Thymus (tissue), 11 donors: ENCODE results near the gene CFAP99. TPM values are rescaled to one million over a fixed set of nuclear protein-coding genes. Genes with fewer than 3 reads are reported as not detected.
"Not testable (repeated sequence)": the region's sequence is repeated elsewhere in the genome, so short reads cannot be mapped to it uniquely, and the experiment has no call there.

Experiments used
- DNase-seq, 9 donors: peaks; one replicate each; pipeline ENCODE4 v3.0.0-alpha.2; 2013; ENCODE audit warnings: low spot score in 9 of 9, low read depth in 6 of 9, missing footprints in 1 of 9
- H3K27ac ChIP-seq, 2 donors: one replicate each; pipeline ENCODE4 v1.5.1; 2013; ENCODE audit warnings: control low read depth in 1 of 2, low read depth in 1 of 2, low read length in 1 of 2, mild to moderate bottlenecking in 1 of 2, moderate library complexity in 1 of 2
- H3K27me3 ChIP-seq, 2 donors: one replicate each; pipeline ENCODE4 v1.5.1; 2013; ENCODE audit warnings: low read length in 1 of 2; ENCODE audit not compliant: control insufficient read depth in 2 of 2, insufficient read depth in 1 of 2
- H3K36me3 ChIP-seq, 2 donors: one replicate each; pipeline ENCODE4 v1.5.1; 2013; ENCODE audit warnings: low read length in 1 of 2, mild to moderate bottlenecking in 1 of 2, moderate library complexity in 1 of 2; ENCODE audit not compliant: control insufficient read depth in 2 of 2, insufficient read depth in 2 of 2
- H3K4me1 ChIP-seq, 2 donors: one replicate each; pipeline ENCODE4 v1.5.1; 2013; ENCODE audit warnings: low read length in 2 of 2; ENCODE audit not compliant: control insufficient read depth in 2 of 2, insufficient read depth in 2 of 2
- H3K4me3 ChIP-seq, 2 donors: one replicate each; pipeline ENCODE4 v1.5.1; 2013; ENCODE audit warnings: low read length in 2 of 2, control low read depth in 1 of 2, mild to moderate bottlenecking in 1 of 2
- H3K9me3 ChIP-seq, 2 donors: one replicate each; pipeline ENCODE4 v1.5.1; 2013; ENCODE audit warnings: low read length in 1 of 2, mild to moderate bottlenecking in 1 of 2; ENCODE audit not compliant: control insufficient read depth in 2 of 2, insufficient read depth in 1 of 2
- WGBS: extraction: QIAGEN DNeasy Blood & Tissue Kit; methylation state at CpG from one replicate; pipeline ENCODE4 v1.1.7; 2013; 5-methylcytosine and 5-hydroxymethylcytosine counted together
- polyA plus RNA-seq: library from polyadenylated mRNA; stranded (reverse); fragments of 200-250 nt; gene quantifications from one replicate; pipeline ENCODE4 v1.2.3, GENCODE V29; 2013
- total RNA-seq: library from RNA; stranded (reverse); fragments of 120-200 nt; gene quantifications from one replicate; pipeline ENCODE4 v1.2.4, GENCODE V29; 2013
- donor health status: healthy.

The CFAP99 gene
- total and polyA plus RNA-seq, 2 donors, result 0.18 to 0.19 TPM

DNA sequence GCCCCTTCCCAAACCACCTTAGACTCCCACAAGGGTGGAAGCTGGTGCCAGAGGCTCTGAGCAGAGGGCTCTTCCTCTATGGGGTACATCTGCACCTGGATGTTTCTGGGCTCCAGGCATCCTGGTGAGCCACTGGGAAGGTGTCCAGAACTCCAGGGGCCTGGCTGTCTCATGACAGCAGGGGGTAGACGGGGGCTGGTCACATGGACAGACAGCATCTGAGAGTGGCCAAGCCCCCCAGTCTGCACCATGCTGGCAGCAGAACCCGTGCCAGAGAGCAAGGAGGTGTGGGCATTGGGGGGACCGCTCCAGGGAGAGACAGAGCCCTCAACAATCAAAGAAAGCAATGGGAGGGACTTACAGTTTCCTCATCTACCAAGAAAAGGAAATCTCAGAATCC lies 39.9 kb upstream of the CFAP99 start:
- Histone ChIP-seq H3K4me1 (no peaks in the 10 kb centered on the region), H3K27ac (no peak overlapping the region), H3K36me3 (no peaks in the 10 kb centered on the region), H3K4me3 (no peak overlapping the region), H3K9me3 (no peaks in the 10 kb centered on the region), H3K27me3 (peaks cover 0 to 21% of the 10 kb centered on the region in 2 donors)
- WGBS, result 75% methylated on average over 3 of the region's 3 CpGs
- no peak for DNase-seq

DNA sequence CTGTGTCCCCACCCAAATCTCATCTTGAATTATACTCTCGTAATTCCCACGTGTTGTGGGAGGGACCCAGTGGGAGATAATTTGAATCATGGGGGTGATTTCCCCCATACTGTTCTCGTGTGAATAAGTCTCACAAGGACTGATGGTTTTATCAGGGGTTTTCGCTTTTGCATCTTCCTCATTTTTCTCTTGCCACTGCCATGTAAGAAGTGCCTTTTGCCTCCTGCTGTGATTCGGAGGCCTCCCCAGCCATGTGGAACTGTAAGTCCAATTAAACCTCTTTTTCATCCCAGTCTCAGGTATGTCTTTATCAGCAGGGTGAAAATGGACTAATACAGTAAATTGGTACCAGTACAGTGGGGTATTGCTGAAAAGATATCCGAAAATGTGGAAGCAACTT lies 38.2 kb upstream of the CFAP99 start:
- 90% methylated on average over 6 of the region's 6 CpGs for WGBS
- H3K27me3 ChIP-seq, result peaks cover 0 to 24% of the 10 kb centered on the region in 2 donors
- not testable (repeated sequence) for H3K9me3 ChIP-seq, DNase-seq, H3K27ac ChIP-seq, H3K4me1 ChIP-seq, H3K4me3 ChIP-seq, H3K36me3 ChIP-seq

DNA sequence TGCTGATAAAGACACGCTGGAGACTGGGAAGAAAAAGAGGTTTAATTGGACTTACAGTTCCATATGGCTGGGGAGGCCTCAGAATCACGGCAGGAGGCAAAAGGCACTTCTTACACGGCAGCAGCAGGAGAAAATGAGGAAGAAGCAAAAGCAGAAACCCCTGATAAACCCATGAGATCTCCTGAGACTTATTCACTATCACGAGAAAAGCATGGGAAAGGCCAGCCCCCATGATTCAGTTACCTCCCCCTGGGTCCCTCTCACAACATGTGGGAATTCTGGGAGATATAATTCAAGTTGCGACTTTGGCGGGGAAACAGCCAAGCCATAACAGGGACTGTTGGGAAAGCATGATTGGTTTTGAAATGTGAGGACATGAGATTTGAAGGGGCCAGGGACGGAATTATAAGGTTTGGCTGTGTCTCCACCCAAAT lies 36.0 kb upstream of the CFAP99 start:
- H3K27ac ChIP-seq, H3K9me3 ChIP-seq, DNase-seq, H3K4me1 ChIP-seq, H3K36me3 ChIP-seq, H3K4me3 ChIP-seq: not testable (repeated sequence)
- H3K27me3 ChIP-seq, result peaks cover 0 to 34% of the 10 kb centered on the region in 2 donors
- 64% methylated on average over 7 of the region's 7 CpGs for WGBS

- not testable (repeated sequence) for H3K4me1 ChIP-seq, H3K9me3 ChIP-seq, H3K36me3 ChIP-seq, DNase-seq, H3K4me3 ChIP-seq, H3K27ac ChIP-seq
- WGBS, result 91% methylated on average over 8 of the region's 8 CpGs
- H3K27me3 ChIP-seq, result peaks cover 0 to 39% of the 10 kb centered on the region in 2 donors
Observed at GRCh38 chr4:2383220-2383631, 35.5 kb upstream of the CFAP99 start.

GRCh38 chr4:2383760-2384159 lies 35.0 kb upstream of the CFAP99 start:
- Histone ChIP-seq H3K36me3 (no peaks in the 10 kb centered on the region), H3K9me3 (no peaks in the 10 kb centered on the region), H3K4me1 (no peaks in the 10 kb centered on the region), H3K27ac (no peak overlapping the region), H3K4me3 (no peak overlapping the region), H3K27me3 (peaks cover 0 to 40% of the 10 kb centered on the region in 2 donors)
- DNase-seq, result no peak
- 96% methylated on average over 5 of the region's 5 CpGs for WGBS

DNA sequence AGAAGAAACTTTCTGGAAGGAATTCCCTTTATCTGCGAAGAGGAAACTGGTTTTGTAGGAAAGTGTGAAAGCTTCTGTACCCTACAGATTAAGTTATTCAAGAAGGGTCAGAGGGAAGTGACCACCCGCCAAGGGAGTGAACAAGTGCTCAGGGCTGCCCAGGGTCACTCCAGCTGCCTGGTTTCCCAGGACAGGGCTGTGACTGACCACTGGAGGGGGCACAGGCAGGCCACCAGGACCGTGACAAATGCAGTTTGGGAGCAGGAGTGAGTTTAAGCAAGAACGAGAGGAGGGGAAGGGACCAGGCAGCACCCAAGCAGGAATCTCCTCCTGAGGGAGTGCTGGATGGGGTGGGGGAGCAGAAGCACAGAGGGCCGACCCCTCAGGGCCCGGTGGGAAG lies 34.5 kb upstream of the CFAP99 start:
- Histone ChIP-seq H3K27me3 (peaks cover 0 to 40% of the 10 kb centered on the region in 2 donors), H3K4me1 (no peaks in the 10 kb centered on the region), H3K4me3 (no peak overlapping the region), H3K27ac (no peak overlapping the region), H3K9me3 (no peaks in the 10 kb centered on the region), H3K36me3 (no peaks in the 10 kb centered on the region)
- no peak for DNase-seq
- 93% methylated on average over 6 of the region's 6 CpGs for WGBS

DNA sequence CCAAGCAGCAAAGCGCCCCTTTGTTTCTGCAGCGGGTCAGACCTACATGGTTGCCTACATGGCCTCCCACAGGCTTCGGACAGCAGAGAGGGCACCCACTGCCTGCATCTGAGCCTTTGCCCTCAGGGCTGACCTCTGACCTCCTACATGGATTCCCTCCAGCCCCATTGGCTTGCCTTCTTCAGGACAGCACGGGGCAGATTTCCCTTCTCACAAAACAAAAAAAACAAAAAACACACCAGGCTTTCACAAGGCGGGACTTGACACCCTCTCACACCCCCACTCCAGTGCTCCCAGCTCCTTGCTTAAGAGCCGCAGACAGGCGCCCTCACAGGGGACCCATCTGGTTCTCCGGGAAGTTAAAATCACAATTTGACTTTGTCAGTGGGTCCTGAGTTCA lies 33.2 kb upstream of the CFAP99 start:
- H3K27ac ChIP-seq, result no peak overlapping the region
- no peak for DNase-seq
- 98% methylated on average over 8 of the region's 8 CpGs for WGBS
- no peaks in the 10 kb centered on the region for H3K9me3 ChIP-seq
- H3K4me1 ChIP-seq, result no peaks in the 10 kb centered on the region
- no peaks in the 10 kb centered on the region for H3K36me3 ChIP-seq
- H3K4me3 ChIP-seq, result no peak overlapping the region
- peaks cover 4 to 50% of the 10 kb centered on the region in 2 donors for H3K27me3 ChIP-seq

GRCh38 chr4:2386717-2387116 lies 32.0 kb upstream of the CFAP99 start:
- WGBS, result 93% methylated on average over 19 of the region's 19 CpGs
- H3K27ac ChIP-seq, result no peak overlapping the region
- no peaks in the 10 kb centered on the region for H3K36me3 ChIP-seq
- no peaks in the 10 kb centered on the region for H3K4me1 ChIP-seq
- no peak for DNase-seq
- H3K27me3 ChIP-seq, result peaks cover 7 to 62% of the 10 kb centered on the region in 2 donors
- H3K4me3 ChIP-seq, result no peak overlapping the region
- no peaks in the 10 kb centered on the region for H3K9me3 ChIP-seq

DNA sequence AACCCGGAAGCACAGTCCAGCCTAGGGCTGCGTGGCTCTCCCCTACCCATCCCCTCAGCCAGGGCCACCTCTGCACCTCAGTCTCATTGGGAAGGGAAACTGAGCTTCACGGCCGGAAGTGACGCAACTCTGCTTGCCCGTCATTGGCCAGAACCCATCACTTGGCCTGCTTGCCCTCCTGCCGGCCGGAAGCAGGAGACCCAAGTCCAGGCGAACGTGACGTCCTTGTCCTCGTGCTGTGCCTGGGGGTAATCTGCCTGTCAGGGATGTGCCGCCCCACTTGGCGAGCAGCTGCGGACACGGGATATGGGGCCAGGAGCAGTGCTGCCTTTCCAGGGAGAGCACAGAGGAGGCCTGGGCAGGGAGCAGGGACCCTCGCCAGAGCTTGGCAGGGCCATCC lies 31.5 kb upstream of the CFAP99 start:
- H3K27me3 ChIP-seq, result peaks cover 10 to 67% of the 10 kb centered on the region in 2 donors
- H3K4me3 ChIP-seq, result no peak overlapping the region
- no peak for DNase-seq
- H3K36me3 ChIP-seq, result no peaks in the 10 kb centered on the region
- 98% methylated on average over 17 of the region's 17 CpGs for WGBS
- H3K4me1 ChIP-seq, result no peaks in the 10 kb centered on the region
- H3K9me3 ChIP-seq, result no peaks in the 10 kb centered on the region
- H3K27ac ChIP-seq, result no peak overlapping the region

GRCh38 chr4:2387829-2388228 lies 30.9 kb upstream of the CFAP99 start:
- 96% methylated on average over 12 of the region's 12 CpGs for WGBS
- H3K4me3 ChIP-seq, result no peak overlapping the region
- H3K27me3 ChIP-seq, result peaks cover 15 to 73% of the 10 kb centered on the region in 2 donors
- H3K27ac ChIP-seq, result no peak overlapping the region
- H3K36me3 ChIP-seq, result no peaks in the 10 kb centered on the region
- no peaks in the 10 kb centered on the region for H3K9me3 ChIP-seq
- DNase-seq, result no peak
- no peaks in the 10 kb centered on the region for H3K4me1 ChIP-seq
